Mucosa of descending colon (tissue), 3 donors: ENCODE data around the gene CD48. TPM values are rescaled to one million over a fixed set of nuclear protein-coding genes. Genes with fewer than 3 reads are reported as not detected.

Experiments
- ATAC-seq: fragments of 200-7000 bp; cut with Tn5 transposase; one replicate; pipeline ENCODE4 v1.9.1; 2020; ENCODE audit warnings: mild to moderate bottlenecking, moderate library complexity
- DNase-seq, 3 donors: peaks; one replicate each; pipeline ENCODE4 v3.0.0-alpha.2; 2020
- H3K36me3 ChIP-seq: fragments of 200-600 bp; one replicate; pipeline ENCODE4 v1.8.0; 2021; ENCODE audit warnings: low read depth, mild to moderate bottlenecking
- H3K4me1 ChIP-seq: fragments of 200-600 bp; one replicate; pipeline ENCODE4 v1.8.0; 2021; ENCODE audit warnings: low read depth, mild to moderate bottlenecking
- H3K4me3 ChIP-seq: fragments of 200-600 bp; one replicate; pipeline ENCODE4 v1.8.0; 2021; ENCODE audit warnings: mild to moderate bottlenecking
- H3K9me3 ChIP-seq: fragments of 200-600 bp; one replicate; pipeline ENCODE4 v1.8.0; 2021; ENCODE audit warnings: mild to moderate bottlenecking
- CTCF ChIP-seq: fragments of 200-600 bp; IDR thresholded peaks from one replicate; pipeline ENCODE4 v1.8.0; 2022; ENCODE audit warnings: antibody characterized with exemption, mild to moderate bottlenecking
- intact Hi-C, 2 donors: fragments of 100-400 bp; cut with DNase I in 1 of 2; cut with micrococcal nuclease in 1 of 2; formaldehyde crosslinking; loops; one replicate each; pipeline versions ENCODE4 v1.11.0 to v1.11.1; 2022; cut with DNase I, micrococcal nuclease
- total RNA-seq, 3 donors: library from RNA; stranded (reverse); fragmentation: NEBNext Ultra II Directional in 2 of 3; extraction: Animal tissue kit (Norgen Biotek cat#: 25700) in 2 of 3; gene quantifications; one replicate each; pipeline versions ENCODE4 v1.2.1 to v1.2.4, GENCODE V29; 2021 to 2023
- donor health status: DM: no; HTN: no; CAD: no; lungs with moderate emphysema.
- donor health status: DM: no; HTN: no; CAD: no.
- donor health status: DM: no; HTN: yes; CAD: no.

Gene CD48
- total RNA-seq, 3 donors from 2014 or later, result 5.9 to 8.6 (median 6.1) TPM

DNA sequence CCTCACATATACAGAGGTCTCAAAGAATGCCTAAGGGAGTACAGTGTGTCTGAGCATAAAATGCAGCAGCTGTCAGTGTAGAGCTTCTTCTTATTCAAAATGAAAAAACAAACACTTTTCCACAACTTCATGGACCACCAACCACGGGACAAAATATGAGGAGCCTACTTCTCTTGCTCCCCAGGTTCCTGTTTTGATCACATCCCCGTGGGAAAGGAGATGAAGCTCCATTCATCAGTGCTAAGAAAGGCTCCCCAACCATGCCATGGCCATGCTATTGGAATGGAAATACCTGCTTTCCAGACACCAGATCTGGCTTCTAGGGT is 383 bp downstream of the CD48 start:
- Histone ChIP-seq H3K36me3 (no peaks in the 10 kb centered on the region), H3K4me3 (peak overlapping the region; percentile 7), H3K4me1 (no peaks in the 10 kb centered on the region), H3K9me3 (no peaks in the 10 kb centered on the region)
- DNase-seq (no peak), ATAC-seq (no peak)
- intact Hi-C loops, result no loop called here
- TF ChIP-seq CTCF, result no peak

- no peak for ATAC-seq
- H3K36me3 ChIP-seq, result no peaks in the 10 kb centered on the region
- intact Hi-C loops, result no loop called here
- no peaks in the 10 kb centered on the region for H3K4me1 ChIP-seq
- no peak overlapping the region for H3K4me3 ChIP-seq
- DNase-seq, result no peak
- no peaks in the 10 kb centered on the region for H3K9me3 ChIP-seq
- TF ChIP-seq CTCF, result no peak
These were observed 937 bp downstream of the CD48 start for GRCh38 chr1:160710517-160711252.

GRCh38 chr1:160709715-160710114 is 1.9 kb downstream of the CD48 start:
- intact Hi-C loops, result no loop called here
- no peak for TF ChIP-seq CTCF
- Histone ChIP-seq H3K36me3 (no peaks in the 10 kb centered on the region), H3K4me3 (no peak overlapping the region), H3K9me3 (no peaks in the 10 kb centered on the region), H3K4me1 (no peaks in the 10 kb centered on the region)
- DNase-seq (no peak), ATAC-seq (no peak)

DNA sequence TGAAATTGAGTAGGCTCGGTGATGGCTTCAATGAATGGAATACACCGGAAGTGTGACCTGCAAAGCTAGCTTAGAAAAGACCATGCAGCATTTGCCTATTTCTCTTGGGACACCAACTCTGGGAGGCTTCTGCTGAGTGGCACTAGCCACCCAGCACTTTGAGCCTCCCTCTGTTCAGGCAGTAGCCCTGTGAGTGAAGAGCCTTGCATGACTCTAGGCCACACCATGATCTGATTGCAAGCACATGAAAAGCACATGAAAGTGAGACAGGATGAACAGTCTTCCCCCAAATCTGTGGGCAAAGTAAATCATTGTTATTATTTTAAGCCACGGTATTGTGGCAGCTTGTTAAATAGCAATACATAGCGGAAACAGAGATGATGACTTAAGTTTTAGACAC is 2.8 kb downstream of the CD48 start:
- H3K4me3 ChIP-seq, result no peak overlapping the region
- TF ChIP-seq CTCF, result no peak
- no peaks in the 10 kb centered on the region for H3K9me3 ChIP-seq
- ATAC-seq, result peak; percentile 13
- no peaks in the 10 kb centered on the region for H3K4me1 ChIP-seq
- H3K36me3 ChIP-seq, result no peaks in the 10 kb centered on the region
- no peak for DNase-seq
- intact Hi-C loops, result no loop called here

DNA sequence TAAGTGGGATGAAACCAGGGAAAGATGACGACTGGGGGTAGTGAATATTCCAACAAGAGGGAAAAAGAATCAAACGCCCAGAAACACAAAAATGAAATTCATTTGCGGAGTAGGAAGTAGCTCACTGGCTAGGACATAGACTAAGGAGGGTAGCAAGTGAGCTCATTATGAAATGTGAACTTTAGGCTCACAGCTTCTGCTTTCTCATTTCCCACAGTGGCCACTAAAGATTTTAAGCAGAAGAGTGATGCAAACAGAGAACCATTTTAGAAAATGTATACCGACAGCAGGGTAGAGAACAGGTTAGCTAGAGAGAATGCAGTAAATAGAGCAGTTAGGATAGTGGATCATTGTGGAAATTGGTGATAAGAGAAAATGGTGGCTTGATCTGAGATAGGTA is 3.5 kb downstream of the CD48 start:
- intact Hi-C loops, result no loop called here
- no peak overlapping the region for H3K4me3 ChIP-seq
- H3K9me3 ChIP-seq, result no peaks in the 10 kb centered on the region
- peak; percentile 35 for ATAC-seq
- no peak for DNase-seq
- no peaks in the 10 kb centered on the region for H3K4me1 ChIP-seq
- H3K36me3 ChIP-seq, result no peaks in the 10 kb centered on the region
- no peak for TF ChIP-seq CTCF
